Keratinocyte (primary cell): ENCODE measurements around the gene PRLR. TPM values are rescaled to one million over a fixed set of nuclear protein-coding genes. Genes with fewer than 3 reads are reported as not detected.
A peak's percentile ranks its signal among the peaks of the same experiment; 100 is the strongest.
"Not testable (repeated sequence)": the region's sequence is repeated elsewhere in the genome, so short reads cannot be mapped to it uniquely, and the experiment has no call there.

ENCODE experiments used
- DNase-seq: peaks from one replicate; pipeline ENCODE4 v3.0.0-alpha.2; 2011; ENCODE audit warnings: low read depth, missing footprints, low spot score
- FAIRE-seq: peaks from 2 replicates; lab custom pipeline; 2011; peaks lifted over from hg19 to GRCh38; lab: Jason Lieb, UNC
- H2AFZ ChIP-seq: 2 replicates; pipeline ENCODE4 v1.6.0; 2012; ENCODE audit warnings: low read length, control low read depth, inconsistent platforms; ENCODE audit not compliant: control insufficient read depth
- H3K27ac ChIP-seq: 2 replicates; pipeline ENCODE4 v1.5.1; 2011; ENCODE audit warnings: low read length; ENCODE audit not compliant: control insufficient read depth, insufficient read depth
- H3K27me3 ChIP-seq: 3 replicates; pipeline ENCODE4 v1.6.0; 2011; ENCODE audit warnings: low read length; ENCODE audit not compliant: control insufficient read depth, insufficient read depth; ENCODE audit errors: extremely low read depth
- H3K36me3 ChIP-seq, 2 experiments: 2 replicates in 1 of 2; 3 replicates in 1 of 2; pipeline ENCODE4 v1.5.1; 2011; ENCODE audit warnings: low read length in 2 of 2, mild to moderate bottlenecking in 1 of 2; ENCODE audit not compliant: control insufficient read depth in 2 of 2, insufficient read depth in 2 of 2; ENCODE audit errors: extremely low read depth in 1 of 2
- H3K4me1 ChIP-seq: 3 replicates; pipeline ENCODE4 v1.5.1; 2011; ENCODE audit warnings: low read length; ENCODE audit not compliant: control insufficient read depth, insufficient read depth; ENCODE audit errors: extremely low read depth
- H3K4me2 ChIP-seq: 3 replicates; pipeline ENCODE4 v1.6.0; 2011; ENCODE audit warnings: low read depth, low read length; ENCODE audit not compliant: control insufficient read depth, insufficient read depth; ENCODE audit errors: extremely low read depth
- H3K4me3 ChIP-seq, 3 experiments: fragments of 200-600 bp in 1 of 3; sonication (generic) in 1 of 3; 2 replicates in 2 of 3; 3 replicates in 1 of 3; pipeline ENCODE4 v1.5.1; 2011 to 2016; ENCODE audit warnings: low read length in 3 of 3, mild to moderate bottlenecking in 3 of 3, control low read depth in 2 of 3, inconsistent platforms in 1 of 3, low read depth in 1 of 3, mixed read lengths in 1 of 3, mixed run types in 1 of 3, moderate library complexity in 1 of 3; ENCODE audit not compliant: control insufficient read depth in 2 of 3, insufficient read depth in 2 of 3; ENCODE audit errors: extremely low read depth in 1 of 3
- H3K79me2 ChIP-seq: 2 replicates; pipeline ENCODE4 v1.6.0; 2012; ENCODE audit warnings: low read length; ENCODE audit not compliant: control insufficient read depth, insufficient read depth
- H3K9ac ChIP-seq: 3 replicates; pipeline ENCODE4 v1.6.0; 2011; ENCODE audit warnings: low read length; ENCODE audit not compliant: control insufficient read depth, insufficient read depth; ENCODE audit errors: extremely low read depth
- H3K9me1 ChIP-seq: 3 replicates; pipeline ENCODE4 v1.6.0; 2011; ENCODE audit warnings: low read length; ENCODE audit not compliant: control insufficient read depth, insufficient read depth; ENCODE audit errors: extremely low read depth
- H3K9me3 ChIP-seq: 2 replicates; pipeline ENCODE4 v1.5.1; 2012; ENCODE audit warnings: low read depth, low read length; ENCODE audit not compliant: control insufficient read depth
- H4K20me1 ChIP-seq: 3 replicates; pipeline ENCODE4 v1.6.0; 2011; ENCODE audit warnings: low read length; ENCODE audit not compliant: control insufficient read depth, insufficient read depth; ENCODE audit errors: extremely low read depth
- EZH2 ChIP-seq: IDR thresholded peaks from one replicate; pipeline ENCODE4 v1.6.1; 2012; ENCODE audit warnings: inconsistent platforms, mild to moderate bottlenecking, low read length, moderate library complexity
- dilution Hi-C: fragments of 300-500 bp; cut with MboI; formaldehyde crosslinking; loops from one replicate; pipeline ENCODE4 v1.7.0; 2020; ENCODE audit warnings: low sequenced_read_pairs; ENCODE audit not compliant: extremely low pct_ligation_motif_present
- polyA plus RNA-seq, 5 experiments: library from polyadenylated mRNA; depleted of rRNA in 3 of 5; stranded (reverse) in 3 of 5; stranded (forward) in 1 of 5; unstranded in 1 of 5; fragments of >200 nt; gene quantifications; 1 replicate in 1 of 5; 2 replicates in 3 of 5; 3 replicates in 1 of 5; pipeline versions ENCODE4 v1.2.1 to v1.2.3, GENCODE V29; 2011 to 2012; ENCODE audit warnings: missing spikeins in 2 of 5, low read depth in 1 of 5, low replicate concordance in 1 of 5
- TF ChIP-seq, protein P1 (sequence below), 3 experiments: IDR thresholded peaks in 1 of 3; conservative IDR thresholded peaks in 1 of 3; optimal IDR thresholded peaks in 1 of 3; 2 replicates in 2 of 3; 3 replicates in 1 of 3; pipeline versions ENCODE3 to v1.5.1; 2011; ENCODE audit warnings: low read length in 3 of 3, mild to moderate bottlenecking in 3 of 3, moderate library complexity in 2 of 3, control low read depth in 1 of 3, inconsistent platforms in 1 of 3; ENCODE audit not compliant: insufficient read depth in 2 of 3; ENCODE audit errors: extremely low read depth in 1 of 3

PRLR gene
- polyA plus RNA-seq, 1 donor (not counting 4 experiments of a cell fraction or from before 2014, with no cell fraction given): 0.04 TPM

DNA sequence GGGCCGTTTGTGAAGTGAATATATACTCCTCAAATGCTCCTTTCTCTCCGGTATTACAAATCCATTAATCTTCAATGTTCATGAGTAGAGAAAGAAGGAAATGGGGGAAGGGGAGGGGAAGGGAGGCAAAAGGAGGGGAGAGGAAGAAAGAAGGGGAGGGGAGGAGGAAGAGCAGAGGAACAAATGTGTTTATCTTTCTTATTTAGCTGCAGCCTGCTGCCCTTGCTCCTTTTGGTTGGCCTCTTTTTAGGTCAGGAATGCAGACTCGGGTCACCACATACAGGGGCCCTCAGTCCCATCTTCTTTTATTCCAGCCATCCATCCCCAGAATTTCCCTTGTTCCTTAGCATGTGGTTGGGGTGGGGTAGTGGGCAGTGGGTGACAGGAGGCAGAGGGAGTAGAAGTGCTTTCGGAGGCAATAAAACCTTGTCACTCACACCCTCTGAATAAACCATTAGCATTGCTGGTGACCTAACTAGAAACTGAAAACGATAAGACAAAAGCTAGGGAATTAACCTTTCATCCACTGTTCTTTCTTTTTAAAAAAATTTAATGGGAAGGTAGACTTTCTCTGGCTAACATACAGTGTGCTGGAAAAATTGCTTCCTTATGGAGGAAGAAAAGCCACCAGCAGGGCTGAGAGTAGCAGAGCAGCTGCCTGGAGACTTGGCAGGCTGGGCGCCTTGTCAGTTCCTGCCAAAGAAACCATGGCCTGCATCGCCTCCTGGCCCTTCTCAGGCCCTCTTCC, 16.8 kb upstream of the PRLR start:
- Histone ChIP-seq H3K79me2 (no peaks in the 10 kb centered on the region), H2AFZ (no peak overlapping the region), H3K4me2 (peak overlapping the region; percentile 15), H3K27ac (no peak overlapping the region), H3K27me3 (no peaks in the 10 kb centered on the region), H3K9me3 (no peaks in the 10 kb centered on the region), H4K20me1 (no peaks in the 10 kb centered on the region), H3K9me1 (no peaks in the 10 kb centered on the region), H3K9ac (no peak overlapping the region), H3K4me3 (no peak overlapping the region), H3K4me1 (peaks cover 6% of the 10 kb centered on the region), H3K36me3 (no peaks in the 10 kb centered on the region)
- no peak for TF ChIP-seq EZH2
- TF ChIP-seq, protein P1, sequence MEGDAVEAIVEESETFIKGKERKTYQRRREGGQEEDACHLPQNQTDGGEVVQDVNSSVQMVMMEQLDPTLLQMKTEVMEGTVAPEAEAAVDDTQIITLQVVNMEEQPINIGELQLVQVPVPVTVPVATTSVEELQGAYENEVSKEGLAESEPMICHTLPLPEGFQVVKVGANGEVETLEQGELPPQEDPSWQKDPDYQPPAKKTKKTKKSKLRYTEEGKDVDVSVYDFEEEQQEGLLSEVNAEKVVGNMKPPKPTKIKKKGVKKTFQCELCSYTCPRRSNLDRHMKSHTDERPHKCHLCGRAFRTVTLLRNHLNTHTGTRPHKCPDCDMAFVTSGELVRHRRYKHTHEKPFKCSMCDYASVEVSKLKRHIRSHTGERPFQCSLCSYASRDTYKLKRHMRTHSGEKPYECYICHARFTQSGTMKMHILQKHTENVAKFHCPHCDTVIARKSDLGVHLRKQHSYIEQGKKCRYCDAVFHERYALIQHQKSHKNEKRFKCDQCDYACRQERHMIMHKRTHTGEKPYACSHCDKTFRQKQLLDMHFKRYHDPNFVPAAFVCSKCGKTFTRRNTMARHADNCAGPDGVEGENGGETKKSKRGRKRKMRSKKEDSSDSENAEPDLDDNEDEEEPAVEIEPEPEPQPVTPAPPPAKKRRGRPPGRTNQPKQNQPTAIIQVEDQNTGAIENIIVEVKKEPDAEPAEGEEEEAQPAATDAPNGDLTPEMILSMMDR (optimal IDR thresholded peaks at IDR 0.05 in 1 of 3, IDR thresholded peaks at IDR 0.05 in 1 of 3, conservative IDR thresholded peaks at IDR 0.05 in 1 of 3; ENCODE audit: extremely low read depth in 1 of 3, insufficient read depth in 2 of 3, low read length in 3 of 3): no peak
- dilution Hi-C loops: no loop called here
- DNase-seq (no peak), FAIRE-seq (no peak)

DNA sequence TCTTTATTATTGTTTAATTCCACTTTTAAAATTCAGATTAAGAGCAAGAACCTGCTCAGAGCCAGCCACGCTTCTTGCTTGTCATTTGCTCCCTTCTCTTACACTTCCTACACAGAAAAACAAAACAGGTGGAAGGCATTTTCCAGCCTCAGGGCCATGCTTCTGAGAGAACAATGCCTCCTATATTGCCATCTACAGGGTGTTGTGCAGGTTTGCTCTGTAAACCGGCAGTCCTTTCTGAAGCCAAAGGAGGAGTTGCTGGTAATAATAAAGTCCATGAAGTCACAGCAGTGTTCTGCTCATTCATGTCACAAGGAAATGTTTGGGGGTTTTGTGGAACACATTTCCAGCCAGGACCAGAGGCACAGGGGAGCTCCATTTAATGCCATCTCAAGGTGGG, 16.1 kb upstream of the PRLR start:
- no peak for FAIRE-seq
- dilution Hi-C loops: no loop called here

DNA sequence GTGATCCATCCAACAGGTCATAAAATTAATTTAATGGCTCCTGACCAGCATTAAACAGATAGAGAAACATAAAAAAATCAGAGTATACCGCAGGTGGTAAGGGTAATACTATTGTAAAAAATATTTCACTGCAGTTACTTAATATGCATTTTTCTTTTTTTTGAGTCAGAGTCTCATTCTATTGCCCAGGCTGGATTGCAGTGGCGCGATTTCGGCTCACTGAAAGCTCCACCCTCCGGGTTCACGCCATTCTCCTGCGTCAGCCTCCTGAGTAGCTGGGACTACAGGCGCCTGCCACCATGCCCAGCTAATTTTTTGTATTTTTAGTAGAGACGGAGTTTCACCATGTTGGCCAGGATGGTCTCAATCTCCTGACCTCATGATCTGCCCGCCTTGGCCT, 15.1 kb upstream of the PRLR start:
- H3K79me2 ChIP-seq, H3K4me3 ChIP-seq, H3K9me3 ChIP-seq, FAIRE-seq, H3K36me3 ChIP-seq, H3K9ac ChIP-seq, H3K4me1 ChIP-seq, DNase-seq, H3K27ac ChIP-seq, H3K9me1 ChIP-seq, dilution Hi-C loops, H2AFZ ChIP-seq, H3K27me3 ChIP-seq, H3K4me2 ChIP-seq, H4K20me1 ChIP-seq: not testable (repeated sequence)

More for the DNA sequence above, 16.1 kb upstream of the PRLR start:
- Histone ChIP-seq H3K4me1 (peaks cover 6% of the 10 kb centered on the region), H4K20me1 (no peaks in the 10 kb centered on the region), H3K4me3 (no peak overlapping the region), H3K79me2 (no peaks in the 10 kb centered on the region), H3K27me3 (no peaks in the 10 kb centered on the region), H3K27ac (no peak overlapping the region), H3K9me3 (no peaks in the 10 kb centered on the region), H3K9me1 (no peaks in the 10 kb centered on the region), H3K4me2 (no peak overlapping the region), H3K36me3 (no peaks in the 10 kb centered on the region), H2AFZ (no peak overlapping the region), H3K9ac (no peak overlapping the region)
- DNase-seq: no peak
- TF ChIP-seq, protein P1 (optimal IDR thresholded peaks at IDR 0.05 in 1 of 3, IDR thresholded peaks at IDR 0.05 in 1 of 3, conservative IDR thresholded peaks at IDR 0.05 in 1 of 3; ENCODE audit: extremely low read depth in 1 of 3, insufficient read depth in 2 of 3, low read length in 3 of 3): peak in 2 of 3 experiments; percentile 24 to 32
- no peak for TF ChIP-seq EZH2
